ES-I3 (cell line): ENCODE measurements around the gene GPR39.

Experiments used
- H3K36me3 ChIP-seq: 2 replicates; pipeline ENCODE4 v1.6.1; 2013; ENCODE audit warnings: mild to moderate bottlenecking, low read length, control low read depth, moderate library complexity; ENCODE audit not compliant: insufficient read depth
- H3K4me1 ChIP-seq: 2 replicates; pipeline ENCODE4 v1.6.1; 2013; ENCODE audit warnings: mild to moderate bottlenecking, control low read depth, low read length; ENCODE audit not compliant: insufficient read depth
- H3K9ac ChIP-seq: 2 replicates; pipeline ENCODE4 v1.6.1; 2013; ENCODE audit warnings: low read depth, mild to moderate bottlenecking, low read length, moderate library complexity
- H3K9me3 ChIP-seq: 2 replicates; pipeline ENCODE4 v1.6.1; 2013; ENCODE audit warnings: mild to moderate bottlenecking, low read length, moderate library complexity; ENCODE audit not compliant: control insufficient read depth, insufficient read depth

Gene GPR39

DNA sequence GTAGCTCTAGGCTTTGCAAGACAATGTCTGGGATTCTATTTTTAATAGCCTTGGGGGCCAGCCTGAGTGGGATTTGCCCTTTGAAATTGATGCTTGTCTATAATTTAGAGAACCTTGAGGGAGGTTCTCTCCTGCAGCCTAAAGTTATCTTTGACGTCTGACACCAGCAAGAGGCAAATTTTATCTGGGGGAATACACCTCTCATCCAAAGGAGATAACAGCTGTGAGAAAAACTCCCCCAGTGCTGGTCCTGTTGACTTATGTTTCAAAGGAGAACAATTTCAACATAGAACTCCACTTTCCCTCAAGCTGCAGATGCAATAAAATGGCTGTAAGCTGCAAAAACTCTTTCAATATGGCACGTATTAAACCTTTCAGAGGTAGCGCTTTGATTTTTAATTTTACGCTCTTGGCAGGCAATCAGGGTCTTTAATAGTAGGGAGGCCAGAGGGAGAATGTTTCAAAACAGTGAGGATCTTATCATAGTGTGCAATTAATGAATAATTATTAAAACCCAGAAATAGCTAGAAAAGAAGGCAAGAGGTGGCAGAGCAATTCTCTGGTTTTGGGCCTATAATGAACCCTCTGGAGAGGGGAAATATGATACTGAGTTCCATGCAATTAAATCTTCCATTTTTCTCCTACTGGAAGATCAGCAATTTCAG, 191.0 kb downstream of the GPR39 start:
- H3K4me1 ChIP-seq, result peaks cover 8% of the 10 kb centered on the region; the same call in 1 of the 2 replicates

DNA sequence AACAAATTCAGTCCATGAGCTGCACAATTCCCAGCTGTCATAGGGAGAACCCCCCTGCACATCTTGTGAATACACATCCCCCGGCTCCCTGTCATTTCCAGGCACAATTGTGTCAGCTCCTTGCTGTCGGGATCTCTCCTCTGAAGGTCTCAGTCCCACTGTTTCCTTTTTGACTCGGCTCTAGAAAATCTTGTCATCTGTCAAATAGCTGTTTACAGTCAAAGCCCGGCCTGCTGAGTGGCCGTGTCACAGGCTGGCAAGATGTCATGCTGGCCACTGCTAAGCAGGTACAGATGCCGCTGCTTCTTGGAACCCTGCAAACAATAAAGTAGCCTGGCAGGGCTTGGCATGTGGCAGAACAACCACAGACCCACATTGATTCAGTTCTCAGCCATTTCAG, 191.7 kb downstream of the GPR39 start:
- H3K9ac ChIP-seq, result no peak overlapping the region
- H3K9me3 ChIP-seq, result no peaks in the 10 kb centered on the region
- peaks cover 8% of the 10 kb centered on the region; the same call in 1 of the 2 replicates for H3K4me1 ChIP-seq
- H3K36me3 ChIP-seq, result no peaks in the 10 kb centered on the region

More for the DNA sequence above, 191.0 kb downstream of the GPR39 start:
- Histone ChIP-seq H3K9me3 (no peaks in the 10 kb centered on the region), H3K9ac (no peak overlapping the region), H3K36me3 (no peaks in the 10 kb centered on the region)

DNA sequence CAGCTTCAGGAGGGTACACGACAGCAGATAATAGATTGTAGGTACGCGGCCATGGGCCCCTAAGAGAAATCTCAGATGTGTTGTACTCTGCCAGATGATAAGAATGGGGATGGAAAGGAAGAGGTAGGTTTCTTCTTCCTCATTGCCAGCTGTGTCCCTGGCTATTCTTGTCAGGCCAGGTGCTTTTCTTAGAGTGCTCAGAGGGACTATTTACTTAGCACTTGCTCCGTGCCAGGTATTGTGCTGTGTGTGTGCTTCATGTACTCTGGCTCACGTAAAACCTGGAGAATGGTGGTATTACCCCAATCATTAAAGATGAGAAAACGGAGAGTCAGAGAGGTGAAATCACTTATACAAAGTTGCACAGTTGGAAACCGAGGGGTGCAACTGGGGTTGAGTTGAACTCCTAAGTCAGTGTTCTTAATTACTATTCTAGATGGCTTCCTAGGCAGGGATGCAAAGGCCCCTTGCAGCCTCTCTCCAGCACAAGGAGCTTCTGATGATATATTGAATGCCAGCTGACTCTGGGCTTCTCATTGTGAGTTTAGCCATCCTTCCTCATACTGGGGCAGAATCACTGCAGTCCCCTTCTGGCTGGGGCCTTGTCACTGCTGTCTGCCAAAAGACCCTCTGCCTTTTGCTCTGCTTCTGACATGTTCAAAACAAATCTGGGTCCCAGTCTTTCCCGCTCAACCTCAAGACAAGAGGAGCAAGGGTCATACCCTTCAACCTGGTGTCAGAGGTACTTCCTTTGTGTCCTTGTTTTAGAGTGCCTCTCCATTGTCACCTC, 192.7 kb downstream of the GPR39 start:
- no peaks in the 10 kb centered on the region for H3K36me3 ChIP-seq
- peaks cover 8% of the 10 kb centered on the region; the same call in 1 of the 2 replicates for H3K4me1 ChIP-seq

DNA sequence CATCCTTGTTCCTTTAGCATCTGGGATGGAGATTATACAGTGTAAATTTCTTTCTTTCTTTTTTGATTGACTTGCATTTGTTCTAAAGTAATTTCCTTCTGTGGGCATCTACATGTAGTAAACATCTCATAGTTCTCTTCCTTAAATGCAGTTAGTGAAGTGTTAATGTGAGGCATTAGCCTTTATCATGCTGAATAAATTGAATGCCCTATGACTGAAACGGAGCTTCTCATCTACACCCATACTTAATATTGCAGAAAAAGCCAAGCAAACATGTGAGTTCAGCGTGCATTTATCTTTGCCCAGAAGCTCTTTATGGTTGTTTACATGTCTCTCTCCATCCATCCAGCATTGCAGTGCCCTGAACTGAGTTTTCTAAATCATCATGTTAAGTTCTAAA, 195.1 kb downstream of the GPR39 start:
- Histone ChIP-seq H3K9ac (no peak overlapping the region), H3K36me3 (no peaks in the 10 kb centered on the region), H3K4me1 (no peaks in the 10 kb centered on the region), H3K9me3 (no peaks in the 10 kb centered on the region)

More for the DNA sequence above, 192.7 kb downstream of the GPR39 start:
- Histone ChIP-seq H3K9me3 (no peaks in the 10 kb centered on the region), H3K9ac (no peak overlapping the region)

DNA sequence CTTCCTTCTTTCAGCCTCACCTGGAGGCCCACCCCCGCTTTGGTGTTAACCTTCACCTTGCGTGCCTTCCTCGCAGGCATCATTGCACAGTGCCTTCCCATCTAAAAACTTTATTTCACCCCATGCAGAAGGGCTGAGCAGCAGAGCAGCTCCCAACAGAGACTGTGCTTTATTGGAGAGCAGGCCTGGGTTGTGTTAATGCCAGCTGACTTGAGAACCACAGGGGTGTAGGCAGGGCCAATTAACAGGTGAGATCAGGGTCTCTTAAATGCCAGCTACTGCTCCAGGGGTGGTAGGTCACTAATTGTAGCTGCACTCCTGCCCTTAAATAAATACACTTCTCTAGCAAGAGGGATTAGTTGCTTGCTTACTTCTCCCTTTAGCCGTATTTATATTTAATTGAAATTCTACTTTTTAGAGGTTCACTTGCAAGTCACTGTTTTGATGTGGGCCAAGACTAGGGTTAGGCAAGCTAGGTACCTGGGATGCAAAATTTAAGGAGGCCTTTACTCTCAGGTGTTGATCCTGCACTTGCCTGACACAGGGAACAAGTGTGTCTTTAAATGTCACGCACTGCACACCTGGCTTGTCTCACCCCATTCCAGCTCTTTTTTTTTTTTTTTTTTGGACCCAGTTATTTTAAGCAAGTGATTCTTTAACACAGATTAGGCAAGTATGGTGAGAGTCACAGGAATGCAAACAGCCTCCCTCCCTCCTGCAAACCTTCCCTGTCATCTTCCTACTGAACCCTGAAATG, 198.9 kb downstream of the GPR39 start:
- Histone ChIP-seq H3K9me3 (no peaks in the 10 kb centered on the region), H3K36me3 (no peaks in the 10 kb centered on the region), H3K4me1 (no peaks in the 10 kb centered on the region), H3K9ac (no peak overlapping the region)

DNA sequence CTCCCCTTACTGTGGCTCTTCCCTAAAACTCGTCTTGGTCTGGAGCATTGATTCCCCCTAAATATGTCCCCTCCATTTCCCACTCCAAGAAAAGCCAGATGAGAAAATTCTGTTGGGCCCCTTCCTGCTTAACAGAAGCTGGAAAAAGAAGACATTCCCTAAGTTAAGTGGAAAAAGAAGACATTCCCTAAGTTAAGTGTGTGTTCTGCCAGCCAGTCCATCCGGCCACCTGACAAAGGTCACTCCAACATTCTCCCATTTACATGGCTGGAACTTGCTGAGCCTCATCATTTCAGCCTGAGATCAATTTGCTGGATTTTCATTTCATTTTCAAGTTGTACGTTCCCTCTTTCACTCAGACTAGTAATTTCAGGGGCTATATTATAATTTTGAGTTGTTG, 201.4 kb downstream of the GPR39 start:
- Histone ChIP-seq H3K36me3 (no peaks in the 10 kb centered on the region), H3K9me3 (no peaks in the 10 kb centered on the region), H3K4me1 (no peaks in the 10 kb centered on the region), H3K9ac (no peak overlapping the region)

DNA sequence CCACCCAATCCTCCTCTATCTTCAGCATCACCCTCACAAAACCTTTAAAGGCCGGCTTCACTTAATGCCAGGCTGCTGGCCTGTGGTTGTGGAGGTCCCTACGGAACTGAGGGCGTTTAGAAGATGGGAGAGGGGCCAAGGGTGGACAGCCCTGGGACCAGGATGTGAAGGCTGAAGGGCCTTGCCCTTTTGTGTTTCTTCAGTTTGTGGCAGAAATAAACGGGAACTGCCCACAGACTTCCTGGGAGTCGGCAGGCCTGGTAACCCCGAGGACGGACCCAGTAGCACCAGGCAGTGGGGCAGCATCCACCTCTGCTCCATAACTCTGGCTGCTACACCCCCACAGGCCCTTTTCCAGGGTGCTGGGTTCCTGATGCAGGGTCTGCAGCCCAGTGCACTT, 202.1 kb downstream of the GPR39 start:
- peaks cover 4% of the 10 kb centered on the region; the same call in 1 of the 2 replicates for H3K4me1 ChIP-seq
- no peaks in the 10 kb centered on the region for H3K9me3 ChIP-seq
- no peaks in the 10 kb centered on the region for H3K36me3 ChIP-seq
- no peak overlapping the region for H3K9ac ChIP-seq

DNA sequence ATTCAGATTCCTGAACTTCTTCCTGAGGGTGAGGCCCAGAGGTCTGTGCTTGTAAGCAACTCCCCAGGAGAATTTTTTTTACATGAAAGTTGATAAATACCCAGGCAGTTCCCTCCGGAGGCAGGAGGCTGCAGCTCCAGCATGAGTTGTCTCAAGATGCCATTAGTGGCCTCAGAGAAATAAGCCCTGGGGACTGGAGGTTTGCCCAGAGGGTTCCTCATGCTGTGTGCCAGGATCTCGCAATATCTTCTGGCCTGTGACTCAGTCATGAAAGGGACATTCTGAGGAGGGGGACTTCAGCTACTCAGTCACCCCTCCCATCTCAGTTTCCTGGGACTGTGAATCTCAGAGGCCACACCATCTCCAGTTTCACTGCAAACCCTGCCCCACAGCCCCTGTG, 203.5 kb downstream of the GPR39 start:
- peaks cover 8% of the 10 kb centered on the region; the same call in 1 of the 2 replicates for H3K4me1 ChIP-seq
- no peaks in the 10 kb centered on the region; the same call in 1 of the 2 replicates for H3K9me3 ChIP-seq
- H3K9ac ChIP-seq, result no peak overlapping the region

DNA sequence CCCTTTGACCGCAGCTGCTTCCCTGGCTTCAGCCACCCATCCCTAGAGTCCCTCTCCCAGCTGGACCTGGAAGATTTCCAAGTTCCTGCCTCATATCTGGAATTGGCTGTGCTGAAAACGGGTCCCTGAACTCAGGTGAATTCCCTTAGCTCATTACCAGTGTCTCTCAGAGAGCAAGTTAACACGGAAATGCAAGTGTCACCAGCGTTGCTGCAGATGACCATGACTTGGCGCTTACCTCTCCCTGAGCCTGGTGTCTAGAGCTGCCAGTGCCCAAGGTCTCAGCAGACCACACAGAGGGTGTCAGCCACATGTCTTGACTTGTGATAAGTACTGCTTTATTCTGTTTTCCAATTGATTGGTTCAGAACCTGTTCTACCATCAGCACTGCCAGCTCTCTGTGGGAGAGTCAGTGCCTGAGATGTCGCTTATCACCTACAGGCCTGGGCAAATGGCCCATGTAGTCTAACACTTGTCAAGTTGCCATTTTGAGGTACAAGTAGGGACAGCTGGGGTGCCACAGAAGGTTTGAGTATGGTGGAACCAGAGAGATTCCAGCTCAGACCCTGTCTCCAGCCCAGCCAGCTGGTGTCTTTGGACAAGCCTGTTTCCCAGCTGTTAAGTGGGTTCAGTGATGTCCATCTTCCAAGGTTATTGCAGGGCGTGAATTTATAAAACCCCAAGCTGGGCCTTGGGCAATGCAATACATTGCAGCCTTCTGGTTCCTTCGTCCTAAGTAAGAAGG, 204.7 kb downstream of the GPR39 start:
- H3K9ac ChIP-seq, result no peak overlapping the region
- no peaks in the 10 kb centered on the region; the same call in 1 of the 2 replicates for H3K9me3 ChIP-seq
- no peaks in the 10 kb centered on the region for H3K36me3 ChIP-seq
- peaks cover 8% of the 10 kb centered on the region; the same call in 1 of the 2 replicates for H3K4me1 ChIP-seq

More for the DNA sequence above, 203.5 kb downstream of the GPR39 start:
- no peaks in the 10 kb centered on the region for H3K36me3 ChIP-seq

DNA sequence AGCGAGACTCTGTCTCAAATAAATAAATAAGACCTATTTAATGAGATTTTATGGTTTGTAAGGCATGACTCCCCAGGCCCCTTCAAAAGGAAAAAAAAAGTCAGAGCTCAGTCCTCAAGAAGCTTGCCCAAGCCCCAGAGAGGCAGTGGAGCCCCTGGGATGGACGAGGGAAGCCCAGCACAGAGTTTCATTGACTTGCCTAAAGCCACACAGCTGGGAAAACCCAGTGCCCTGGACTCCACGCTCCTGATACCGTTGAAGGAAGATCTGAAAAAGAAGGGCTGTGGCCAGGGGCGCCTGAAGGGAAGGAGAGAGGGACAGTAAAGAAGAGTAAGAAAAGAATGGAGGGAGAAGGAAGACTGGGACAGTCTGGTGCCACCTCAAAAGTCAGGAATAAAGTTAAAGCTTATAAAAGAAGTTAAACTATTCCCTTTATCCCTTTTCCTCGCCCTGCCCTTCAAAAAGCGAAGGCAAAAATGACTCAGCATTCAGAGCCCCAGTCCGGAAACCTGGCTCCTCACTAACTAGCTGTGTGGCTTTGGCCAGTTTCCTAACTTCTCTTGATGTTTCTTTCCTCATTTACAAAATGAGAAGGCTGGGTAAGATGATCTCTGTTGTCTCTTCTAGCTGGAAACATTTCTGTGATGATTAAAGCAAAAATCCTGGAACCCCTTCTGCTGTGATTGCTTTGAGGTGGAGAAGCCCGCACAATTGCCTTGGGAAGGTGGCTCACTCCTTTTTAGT, 206.7 kb downstream of the GPR39 start:
- Histone ChIP-seq H3K9me3 (no peaks in the 10 kb centered on the region; the same call in 1 of the 2 replicates), H3K9ac (no peak overlapping the region)

DNA sequence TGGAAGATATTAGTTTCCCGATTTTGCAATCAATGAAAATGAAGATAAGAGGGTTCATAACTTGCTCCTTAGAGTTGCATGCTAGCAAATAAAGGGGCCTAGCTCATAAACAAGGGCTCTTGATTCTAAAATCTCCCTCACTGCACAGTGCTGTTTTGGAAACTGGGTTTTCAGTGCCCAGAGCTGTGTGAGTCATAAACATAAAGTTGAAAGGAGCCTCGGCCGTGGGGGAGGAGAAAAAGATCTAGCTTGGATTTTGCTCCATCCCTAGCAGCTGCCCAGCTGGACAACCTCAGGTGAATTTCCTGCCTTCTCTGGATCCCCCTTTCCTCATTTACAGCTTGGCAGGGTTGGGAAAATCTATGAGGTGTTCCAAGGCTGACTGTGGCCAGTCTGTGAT, 210.9 kb downstream of the GPR39 start:
- no peaks in the 10 kb centered on the region; the same call in 1 of the 2 replicates for H3K9me3 ChIP-seq
- H3K9ac ChIP-seq, result no peak overlapping the region
- no peaks in the 10 kb centered on the region for H3K36me3 ChIP-seq
- H3K4me1 ChIP-seq, result peaks cover 15% of the 10 kb centered on the region

More for the DNA sequence above, 206.7 kb downstream of the GPR39 start:
- Histone ChIP-seq H3K36me3 (no peaks in the 10 kb centered on the region), H3K4me1 (peaks cover 8% of the 10 kb centered on the region; the same call in 1 of the 2 replicates)

DNA sequence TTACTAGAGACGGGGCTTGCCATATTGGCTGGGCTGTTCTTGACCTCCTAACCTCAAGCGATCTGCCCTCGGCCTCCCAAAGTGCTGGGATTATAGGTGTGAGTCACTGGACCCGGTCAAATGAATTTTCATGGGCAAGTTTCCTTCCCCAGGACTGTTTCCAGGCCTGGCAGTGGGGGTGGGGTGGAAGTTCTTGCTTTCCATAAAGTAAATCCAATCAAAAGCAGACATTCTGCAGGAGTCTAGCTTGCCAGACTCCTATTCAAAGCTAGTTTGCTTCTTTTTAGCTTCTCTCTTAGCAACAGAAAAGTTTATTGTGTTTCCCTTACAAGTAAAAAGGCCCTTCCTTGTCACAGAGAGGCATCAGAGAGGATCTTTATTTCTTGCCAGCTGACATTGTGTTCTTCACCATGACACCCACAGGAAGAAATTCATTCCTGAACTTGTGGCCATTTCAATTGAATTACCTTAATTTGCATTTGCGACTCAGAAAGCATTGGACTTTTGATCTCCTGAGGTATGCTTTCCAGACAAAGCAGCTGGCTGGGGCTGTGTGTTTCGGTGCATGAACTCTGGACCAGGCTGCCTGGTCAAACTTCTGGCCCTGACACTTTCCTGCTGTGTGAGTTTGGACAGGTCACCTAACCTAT, 215.5 kb downstream of the GPR39 start:
- H3K9ac ChIP-seq, result no peak overlapping the region
- H3K36me3 ChIP-seq, result no peaks in the 10 kb centered on the region
- peaks cover 9% of the 10 kb centered on the region for H3K4me1 ChIP-seq
- no peaks in the 10 kb centered on the region for H3K9me3 ChIP-seq

DNA sequence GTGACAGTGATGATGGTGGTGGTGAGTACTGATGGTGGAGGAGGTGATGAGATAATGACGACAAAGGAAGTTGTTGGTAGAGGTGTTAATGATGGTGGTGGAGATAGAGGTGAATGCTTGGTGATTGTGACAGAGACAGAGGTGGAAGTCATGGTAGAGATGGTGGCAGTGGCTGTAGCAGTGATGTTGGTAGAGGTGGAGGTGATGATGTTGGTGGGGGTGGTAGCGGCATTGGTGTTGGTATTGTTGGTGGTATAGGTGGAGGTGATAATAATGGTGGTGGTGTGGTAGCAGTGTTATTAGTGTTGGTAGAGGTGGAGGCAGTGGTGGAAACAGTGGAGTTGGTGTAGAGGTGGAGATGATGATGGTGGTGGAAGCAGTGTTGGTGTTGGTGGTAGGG, 217.0 kb downstream of the GPR39 start:
- no peak overlapping the region for H3K9ac ChIP-seq
- H3K36me3 ChIP-seq, result no peaks in the 10 kb centered on the region
- no peaks in the 10 kb centered on the region for H3K9me3 ChIP-seq

More for the DNA sequence above, 217.0 kb downstream of the GPR39 start:
- H3K4me1 ChIP-seq, result peaks cover 9% of the 10 kb centered on the region
